T-helper 22 cell (primary cell): ENCODE data around the gene VWA3A.
"Not testable (repeated sequence)": the region's sequence is repeated elsewhere in the genome, so short reads cannot be mapped to it uniquely, and the experiment has no call there.

ENCODE experiments used
- DNase-seq: peaks from one replicate; pipeline ENCODE4 v3.0.0-alpha.2; 2020; ENCODE audit warnings: low read depth

The VWA3A gene

DNA sequence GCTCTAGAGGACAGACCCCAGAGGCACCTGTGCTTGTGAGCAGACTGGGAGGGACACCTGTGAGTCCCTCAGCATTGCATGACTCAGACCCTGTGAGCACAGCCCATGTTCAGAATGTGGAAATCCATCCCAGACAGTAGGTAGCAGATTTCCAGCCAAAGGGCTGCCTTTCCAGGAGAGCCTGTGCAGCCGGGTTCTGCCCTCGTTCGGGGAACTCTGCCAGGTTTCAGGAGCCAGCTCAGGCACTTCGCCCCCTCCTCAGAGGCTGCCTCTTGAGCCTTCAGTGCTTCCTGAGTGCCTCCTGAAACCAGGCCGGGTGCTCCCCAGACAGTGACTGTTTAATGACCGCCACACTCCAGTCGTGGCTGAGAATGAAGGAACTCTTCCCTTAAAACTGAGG lies 46.7 kb downstream of the VWA3A start:
- no peak for DNase-seq

- no peak for DNase-seq
Measured at GRCh38 chr16:22139732-22140131, 47.4 kb downstream of the VWA3A start.

- DNase-seq: no peak
Measured at GRCh38 chr16:22141767-22142166, 49.4 kb downstream of the VWA3A start.

DNA sequence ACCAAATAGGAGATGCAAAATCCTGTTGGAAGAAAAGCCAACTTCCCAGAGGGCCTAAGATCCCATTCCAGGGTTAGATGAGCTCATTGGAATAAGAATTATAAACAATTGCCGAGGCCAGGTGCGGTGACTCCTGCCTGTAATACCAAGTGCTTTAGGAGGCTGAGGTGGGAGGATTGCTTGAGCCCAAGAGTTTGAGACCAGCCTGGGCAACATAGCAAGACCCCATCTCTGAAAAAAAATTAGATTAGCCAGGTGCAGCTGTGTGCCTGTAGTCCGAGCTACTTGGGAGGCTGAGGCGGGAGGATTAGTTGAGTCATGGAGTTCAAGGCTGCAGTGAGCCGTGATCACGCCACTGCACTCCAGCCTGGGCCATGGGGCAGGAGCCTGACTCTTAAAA lies 52.2 kb downstream of the VWA3A start:
- DNase-seq: no peak

- DNase-seq: no peak
Measured at GRCh38 chr16:22147853-22148252, 55.5 kb downstream of the VWA3A start.

GRCh38 chr16:22151246-22151998 lies 59.1 kb downstream of the VWA3A start:
- DNase-seq: no peak

- no peak for DNase-seq
Measured at GRCh38 chr16:22152316-22152715, 60.0 kb downstream of the VWA3A start.

GRCh38 chr16:22153078-22153477 lies 60.7 kb downstream of the VWA3A start:
- not testable (repeated sequence) for DNase-seq

DNA sequence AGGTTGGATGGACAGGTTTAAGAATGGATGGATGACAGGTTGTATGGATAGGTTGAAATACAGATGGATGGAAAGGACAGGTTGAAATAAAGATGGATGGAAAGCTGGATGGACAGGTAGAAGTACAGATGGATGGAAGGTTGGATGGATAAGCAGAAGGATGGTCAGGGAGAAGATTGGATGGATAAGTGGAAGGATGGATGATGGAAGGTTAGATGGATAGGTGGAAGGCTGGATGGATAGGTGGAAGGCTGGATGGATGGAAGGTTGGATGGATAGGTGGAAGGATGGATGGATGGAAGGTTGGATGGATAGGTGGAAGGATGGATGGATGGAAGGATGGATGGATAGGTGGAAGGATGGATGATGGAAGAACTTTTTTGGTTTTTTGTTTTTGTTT lies 69.1 kb downstream of the VWA3A start:
- no peak for DNase-seq

DNA sequence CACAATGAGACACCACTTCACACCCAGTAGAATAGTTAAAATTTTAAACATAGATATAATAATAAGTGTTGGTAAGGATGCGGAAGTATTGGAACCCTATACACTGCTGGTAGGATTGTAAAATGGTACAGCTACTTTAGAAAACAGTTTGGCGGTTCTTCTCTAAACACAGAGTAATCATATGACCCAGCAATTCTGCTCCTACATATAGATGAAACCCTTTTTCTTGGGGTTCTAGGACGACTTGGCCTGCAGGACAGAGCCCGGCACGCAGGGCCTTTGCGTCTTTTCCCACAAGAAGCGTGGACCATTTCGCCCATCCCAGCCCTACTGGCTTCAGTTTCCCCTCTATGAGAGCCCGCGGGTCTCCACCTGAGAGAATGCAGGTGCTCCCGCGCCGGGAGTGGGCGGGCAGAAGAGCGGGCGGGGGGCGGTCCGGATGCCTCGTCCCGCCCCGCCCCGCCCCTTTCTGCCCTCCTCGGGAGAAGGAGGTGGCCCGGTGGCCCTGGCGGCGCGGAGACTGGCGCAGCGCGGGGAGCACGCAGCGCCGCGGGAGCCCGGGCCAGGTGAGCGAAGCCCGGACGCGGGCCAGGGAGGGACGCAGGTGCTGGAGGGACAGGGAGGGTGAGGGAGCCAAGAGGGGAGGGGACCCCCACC lies 69.8 kb downstream of the VWA3A start, which contains the start of gene SDR42E2:
TSS of gene SDR42E2 (plus strand) at position 508 of the 657 bp plus-strand sequence. CDS start 3,077 bp downstream, outside the sequence.
- DNase-seq: peak; percentile 14

- DNase-seq: no peak
Measured at GRCh38 chr16:22162656-22163009, 70.3 kb downstream of the VWA3A start.

DNA sequence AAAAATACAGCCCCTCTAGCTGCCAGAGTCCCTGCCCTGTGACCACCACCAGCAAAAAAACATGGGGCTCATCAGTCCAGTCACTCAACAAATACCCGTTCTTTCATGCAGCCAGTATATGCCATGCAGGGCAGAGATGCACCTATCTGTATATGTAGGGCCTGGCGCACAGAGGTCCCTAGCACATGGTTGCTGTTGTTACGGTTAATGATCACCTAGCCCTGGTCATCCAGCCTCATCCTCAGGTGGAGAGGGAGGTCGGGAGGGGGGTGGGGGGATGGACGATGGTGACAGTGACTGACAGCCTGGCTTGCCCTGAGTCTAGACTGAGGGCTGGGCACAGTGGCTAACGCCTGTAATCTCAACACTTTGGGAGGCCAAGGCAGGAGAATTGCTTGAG lies 71.5 kb downstream of the VWA3A start:
- no peak for DNase-seq

DNA sequence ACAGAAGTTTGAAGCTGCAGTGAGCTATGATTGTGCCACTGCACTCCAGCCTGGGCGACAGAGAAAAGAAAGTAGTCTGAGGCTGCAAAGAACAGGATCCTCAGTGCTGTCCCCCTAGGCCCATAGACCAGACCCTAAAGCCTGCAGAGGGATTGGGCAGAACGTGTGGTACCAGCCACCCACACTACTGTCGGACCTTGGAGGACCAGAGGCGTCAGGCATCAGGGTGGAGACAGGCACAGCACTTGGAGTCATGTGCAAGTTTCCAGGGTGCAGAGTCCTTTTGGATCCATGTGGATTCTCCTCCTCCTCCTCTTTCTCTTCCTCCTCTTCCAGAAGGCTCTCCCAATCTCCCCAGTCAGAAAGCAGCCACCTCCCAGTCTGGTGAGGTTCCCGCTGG lies 72.1 kb downstream of the VWA3A start:
- no peak for DNase-seq

DNA sequence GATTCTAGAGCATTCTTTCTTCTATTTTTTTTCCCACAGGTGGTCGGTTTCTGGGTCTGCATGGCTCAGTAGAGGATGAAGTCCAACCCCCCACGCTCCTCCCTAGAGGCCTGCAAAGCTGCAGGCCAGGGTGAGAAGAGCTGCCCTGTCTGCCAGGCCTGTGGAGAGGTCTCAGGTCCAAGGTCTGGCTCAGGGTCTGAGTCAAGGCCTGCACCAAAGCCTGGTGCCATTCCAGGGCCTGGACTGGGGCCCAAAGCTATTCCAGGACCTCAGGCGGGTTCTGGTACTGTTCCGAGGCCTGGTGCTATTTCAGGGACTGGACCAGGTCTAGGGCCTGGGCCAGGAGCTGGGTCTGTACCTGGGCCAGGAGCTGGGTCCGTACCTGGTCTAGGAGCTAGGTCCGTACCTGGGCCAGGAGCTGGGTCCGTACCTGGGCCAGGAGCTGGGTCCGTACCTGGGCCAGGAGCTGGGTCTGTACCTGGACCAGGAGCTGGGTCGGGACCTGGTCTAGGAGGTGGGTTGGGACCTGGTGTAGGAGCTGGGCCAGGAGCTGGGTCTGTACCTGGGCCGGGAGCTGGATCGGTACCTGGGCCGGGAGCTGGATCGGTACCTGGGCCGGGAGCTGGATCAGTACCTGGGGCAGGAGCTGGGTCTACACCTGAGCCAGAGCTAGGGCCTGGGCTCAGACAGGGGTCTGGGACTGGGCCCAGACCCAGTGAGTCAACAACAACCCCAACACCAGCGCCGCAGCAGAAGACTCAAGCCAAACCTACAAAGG lies 73.4 kb downstream of the VWA3A start:
- no peak for DNase-seq

- no peak for DNase-seq
Measured at GRCh38 chr16:22171953-22172352, 79.6 kb downstream of the VWA3A start.

DNA sequence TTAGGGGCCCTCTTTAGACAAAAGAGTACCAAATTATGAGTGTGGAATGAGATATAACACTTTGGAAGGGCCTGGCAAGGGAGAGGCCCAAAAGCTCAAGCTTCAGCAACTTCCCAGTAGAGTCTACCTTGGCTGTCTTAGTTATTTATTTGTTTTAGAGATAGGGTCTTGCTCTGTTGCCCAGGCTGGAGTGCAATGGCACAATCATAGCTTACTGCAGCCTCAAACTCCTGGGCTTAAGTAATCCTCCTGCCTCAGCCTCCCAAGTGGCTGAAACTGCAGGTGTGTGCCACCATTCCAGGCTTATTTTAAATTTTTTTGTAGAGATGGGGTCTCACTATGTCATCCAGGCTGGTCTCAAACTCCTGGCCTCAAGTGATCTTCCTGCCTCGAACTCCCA lies 80.3 kb downstream of the VWA3A start:
- DNase-seq: not testable (repeated sequence)

DNA sequence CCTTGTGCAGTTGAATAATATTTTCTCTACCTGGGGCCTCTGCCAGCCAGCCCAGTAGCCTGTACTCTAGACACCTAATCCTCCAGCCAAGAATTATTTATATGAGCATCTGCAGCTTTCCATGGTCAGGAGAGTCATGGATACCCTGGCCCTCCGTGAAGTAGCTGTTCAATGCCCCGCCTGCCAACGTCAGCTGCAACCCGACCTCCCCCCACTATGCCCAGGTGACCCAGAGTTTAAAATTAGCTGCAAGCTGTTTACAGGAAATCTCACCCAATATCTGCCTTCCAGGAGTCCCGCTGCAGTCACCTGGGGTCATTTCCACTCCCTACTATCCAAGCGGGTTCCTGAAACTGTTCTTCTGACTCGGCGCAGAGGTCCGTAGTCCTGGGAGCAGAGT lies 82.3 kb downstream of the VWA3A start:
- no peak for DNase-seq

- DNase-seq: no peak
Measured at GRCh38 chr16:22177968-22178930, 85.9 kb downstream of the VWA3A start.

DNA sequence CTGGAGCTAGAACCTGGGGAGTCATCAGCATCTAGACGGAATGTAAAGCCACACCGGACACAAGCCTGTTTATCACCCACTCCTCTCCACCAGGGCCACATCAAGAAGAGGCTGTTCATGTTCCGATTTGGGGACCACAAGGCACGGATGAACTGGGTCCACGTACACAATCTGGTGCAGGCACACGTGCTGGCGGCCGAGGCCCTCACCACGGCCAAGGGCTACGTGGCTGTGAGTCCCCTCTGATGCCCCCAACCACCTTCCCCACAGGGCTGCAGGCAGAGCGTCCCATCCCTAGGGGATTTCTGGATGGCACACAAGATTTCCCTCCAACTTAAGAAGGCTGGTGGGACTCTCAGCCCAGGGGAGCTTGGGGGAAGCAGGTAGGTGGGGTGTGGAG lies 89.1 kb downstream of the VWA3A start:
- DNase-seq: no peak

DNA sequence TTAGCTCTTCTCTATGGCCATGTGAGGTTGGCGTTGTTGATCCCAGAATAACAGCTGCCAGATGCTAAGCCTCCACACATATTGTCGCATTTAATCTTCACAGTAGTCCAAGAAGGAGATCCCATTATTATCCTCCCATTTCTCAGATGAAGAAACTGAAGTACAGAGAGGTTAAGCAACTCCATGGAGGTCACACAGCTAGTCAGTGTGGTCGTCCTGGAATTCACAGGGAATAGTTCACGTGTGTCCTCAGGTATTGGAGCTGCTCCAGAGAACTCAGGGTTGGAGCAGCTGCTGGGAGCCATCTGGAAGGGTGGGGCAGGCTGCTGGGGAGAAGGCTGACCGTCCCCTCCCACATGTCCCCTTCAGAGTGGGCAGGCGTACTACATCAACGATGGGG lies 89.5 kb downstream of the VWA3A start:
- no peak for DNase-seq

GRCh38 chr16:22183335-22183734 lies 91.0 kb downstream of the VWA3A start:
- DNase-seq: no peak
